Ishikawa (cell line): Measurements from ENCODE around the gene C1orf21.

ENCODE experiments used
- CEBPB ChIP-seq: IDR thresholded peaks from 2 replicates; pipeline ENCODE4 v1.6.1; 2012
- FOXM1 ChIP-seq: IDR thresholded peaks from 2 replicates; pipeline ENCODE4 v1.6.1; 2012; ENCODE audit warnings: low read depth, borderline replicate concordance
- TAF1 ChIP-seq: IDR thresholded peaks from 2 replicates; pipeline ENCODE4 v1.6.1; 2012; ENCODE audit warnings: low read depth, mild to moderate bottlenecking
- YY1 ChIP-seq: IDR thresholded peaks from 2 replicates; pipeline ENCODE4 v1.6.1; 2012; ENCODE audit warnings: low read depth
- TF ChIP-seq, protein P1 (sequence below): IDR thresholded peaks from 2 replicates; pipeline ENCODE4 v1.6.1; 2012
- TF ChIP-seq, protein P2 (sequence below): IDR thresholded peaks from 2 replicates; pipeline ENCODE4 v1.6.1; 2012; ENCODE audit warnings: low read depth, mild to moderate bottlenecking

DNA sequence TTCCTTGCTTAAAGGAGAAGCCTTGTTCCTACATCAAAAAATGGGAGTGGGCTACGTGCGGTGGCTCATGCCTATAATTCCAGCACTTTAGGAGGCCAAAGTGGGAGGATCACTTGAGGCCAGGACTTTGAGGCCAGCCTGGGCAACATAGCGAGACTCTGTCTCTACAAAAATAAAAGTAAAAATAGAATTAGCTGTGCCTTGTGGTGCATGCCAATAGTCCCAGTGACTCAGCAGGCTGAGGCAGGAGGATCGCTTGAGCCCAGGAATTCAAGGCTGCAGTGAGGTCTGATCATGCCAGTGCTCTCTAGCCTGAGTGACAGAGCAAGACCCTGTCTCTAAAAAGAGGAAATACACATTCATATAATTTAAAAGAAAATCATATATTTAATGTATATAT is 127.1 kb downstream of the C1orf21 start:
- TF ChIP-seq FOXM1 (no peak), CEBPB (no peak), YY1 (no peak), TAF1 (no peak)
- TF ChIP-seq, protein P1, sequence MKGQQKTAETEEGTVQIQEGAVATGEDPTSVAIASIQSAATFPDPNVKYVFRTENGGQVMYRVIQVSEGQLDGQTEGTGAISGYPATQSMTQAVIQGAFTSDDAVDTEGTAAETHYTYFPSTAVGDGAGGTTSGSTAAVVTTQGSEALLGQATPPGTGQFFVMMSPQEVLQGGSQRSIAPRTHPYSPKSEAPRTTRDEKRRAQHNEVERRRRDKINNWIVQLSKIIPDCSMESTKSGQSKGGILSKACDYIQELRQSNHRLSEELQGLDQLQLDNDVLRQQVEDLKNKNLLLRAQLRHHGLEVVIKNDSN, result no peak
- TF ChIP-seq, protein P2, sequence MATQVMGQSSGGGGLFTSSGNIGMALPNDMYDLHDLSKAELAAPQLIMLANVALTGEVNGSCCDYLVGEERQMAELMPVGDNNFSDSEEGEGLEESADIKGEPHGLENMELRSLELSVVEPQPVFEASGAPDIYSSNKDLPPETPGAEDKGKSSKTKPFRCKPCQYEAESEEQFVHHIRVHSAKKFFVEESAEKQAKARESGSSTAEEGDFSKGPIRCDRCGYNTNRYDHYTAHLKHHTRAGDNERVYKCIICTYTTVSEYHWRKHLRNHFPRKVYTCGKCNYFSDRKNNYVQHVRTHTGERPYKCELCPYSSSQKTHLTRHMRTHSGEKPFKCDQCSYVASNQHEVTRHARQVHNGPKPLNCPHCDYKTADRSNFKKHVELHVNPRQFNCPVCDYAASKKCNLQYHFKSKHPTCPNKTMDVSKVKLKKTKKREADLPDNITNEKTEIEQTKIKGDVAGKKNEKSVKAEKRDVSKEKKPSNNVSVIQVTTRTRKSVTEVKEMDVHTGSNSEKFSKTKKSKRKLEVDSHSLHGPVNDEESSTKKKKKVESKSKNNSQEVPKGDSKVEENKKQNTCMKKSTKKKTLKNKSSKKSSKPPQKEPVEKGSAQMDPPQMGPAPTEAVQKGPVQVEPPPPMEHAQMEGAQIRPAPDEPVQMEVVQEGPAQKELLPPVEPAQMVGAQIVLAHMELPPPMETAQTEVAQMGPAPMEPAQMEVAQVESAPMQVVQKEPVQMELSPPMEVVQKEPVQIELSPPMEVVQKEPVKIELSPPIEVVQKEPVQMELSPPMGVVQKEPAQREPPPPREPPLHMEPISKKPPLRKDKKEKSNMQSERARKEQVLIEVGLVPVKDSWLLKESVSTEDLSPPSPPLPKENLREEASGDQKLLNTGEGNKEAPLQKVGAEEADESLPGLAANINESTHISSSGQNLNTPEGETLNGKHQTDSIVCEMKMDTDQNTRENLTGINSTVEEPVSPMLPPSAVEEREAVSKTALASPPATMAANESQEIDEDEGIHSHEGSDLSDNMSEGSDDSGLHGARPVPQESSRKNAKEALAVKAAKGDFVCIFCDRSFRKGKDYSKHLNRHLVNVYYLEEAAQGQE, result no peak
